Neural progenitor cell (in vitro differentiated cells): ENCODE data around the gene RAI14. TPM values are rescaled to one million over a fixed set of nuclear protein-coding genes. Genes with fewer than 3 reads are reported as not detected.
A peak's percentile ranks its signal among the peaks of the same experiment; 100 is the strongest.

Experiments used
- DNase-seq: peaks from one replicate; pipeline ENCODE4 v3.0.0-alpha.2; 2016; ENCODE audit warnings: low spot score
- H2AFZ ChIP-seq: fragments of 200-600 bp; sonication (generic); replicated peaks from 2 replicates; pipeline ENCODE4 v1.6.1; 2016; ENCODE audit warnings: antibody characterized with exemption
- H3F3A ChIP-seq: fragments of 200-600 bp; sonication (generic); 2 replicates; pipeline ENCODE4 v1.6.1; 2016; ENCODE audit warnings: antibody characterized with exemption, low read depth
- H3K27ac ChIP-seq: fragments of 200-600 bp; sonication (generic); 2 replicates; pipeline ENCODE4 v1.5.1; 2016; ENCODE audit warnings: mild to moderate bottlenecking
- H3K27me3 ChIP-seq: fragments of 200-600 bp; sonication (generic); 2 replicates; pipeline ENCODE4 v1.6.1; 2016; ENCODE audit warnings: mild to moderate bottlenecking, moderate library complexity
- H3K36me3 ChIP-seq: fragments of 200-600 bp; sonication (generic); 2 replicates; pipeline ENCODE4 v1.5.1; 2016
- H3K4me1 ChIP-seq: fragments of 200-600 bp; sonication (generic); 2 replicates; pipeline ENCODE4 v1.6.1; 2016; ENCODE audit warnings: mixed run types
- H3K4me2 ChIP-seq: fragments of 200-600 bp; sonication (generic); 2 replicates; pipeline ENCODE4 v1.6.1; 2016
- H3K4me3 ChIP-seq: fragments of 200-600 bp; sonication (generic); 2 replicates; pipeline ENCODE4 v1.5.1; 2016
- H3K79me2 ChIP-seq: fragments of 200-600 bp; sonication (generic); 2 replicates; pipeline ENCODE4 v1.6.1; 2016; ENCODE audit warnings: low read depth
- H3K9ac ChIP-seq: fragments of 200-600 bp; sonication (generic); 2 replicates; pipeline ENCODE4 v1.6.1; 2016
- H3K9me3 ChIP-seq: fragments of 200-600 bp; sonication (generic); 2 replicates; pipeline ENCODE4 v1.5.1; 2016; ENCODE audit warnings: low read depth
- H4K20me1 ChIP-seq: fragments of 200-600 bp; sonication (generic); 2 replicates; pipeline ENCODE4 v1.6.1; 2016; ENCODE audit warnings: low read depth
- H3K27ac Mint-ChIP-seq: 3 replicates; pipeline ENCODE4 v1.8.0; 2021; ENCODE audit warnings: mixed read lengths
- H3K27me3 Mint-ChIP-seq: 2 replicates; pipeline ENCODE4 v1.8.0; 2022; ENCODE audit warnings: low read depth, mild to moderate bottlenecking, inconsistent platforms, moderate library complexity, mixed read lengths; ENCODE audit not compliant: insufficient read depth
- H3K36me3 Mint-ChIP-seq: 3 replicates; pipeline ENCODE4 v1.8.0; 2021; ENCODE audit warnings: mixed read lengths
- H3K4me1 Mint-ChIP-seq: 3 replicates; pipeline ENCODE4 v1.8.0; 2021; ENCODE audit warnings: mixed read lengths
- H3K4me3 Mint-ChIP-seq: 3 replicates; pipeline ENCODE4 v1.8.0; 2021; ENCODE audit warnings: mild to moderate bottlenecking, moderate library complexity, mixed read lengths
- H3K9me3 Mint-ChIP-seq: 3 replicates; pipeline ENCODE4 v1.8.0; 2020; ENCODE audit warnings: mixed read lengths
- EZH2 ChIP-seq: fragments of 200-600 bp; sonication (generic); IDR thresholded peaks from 2 replicates; pipeline ENCODE4 v1.6.1; 2017; ENCODE audit warnings: antibody characterized with exemption, mild to moderate bottlenecking, moderate library complexity
- EZH2phosphoT487 ChIP-seq: fragments of 200-600 bp; sonication (generic); IDR thresholded peaks from 2 replicates; pipeline ENCODE4 v1.6.1; 2017; ENCODE audit warnings: antibody characterized with exemption
- total RNA-seq: library from RNA; depleted of rRNA; stranded (reverse); fragments of >200 nt; gene quantifications from 2 replicates; pipeline ENCODE4 v1.2.3, GENCODE V29; 2015; ENCODE audit warnings: low replicate concordance
- TF ChIP-seq, protein P1 (sequence below): fragments of 200-600 bp; sonication (generic); IDR thresholded peaks from 2 replicates; pipeline ENCODE4 v1.5.1; 2017; ENCODE audit warnings: antibody characterized with exemption, mild to moderate bottlenecking

Gene RAI14
- total RNA-seq, 1 donor from 2014 or later: 54.6 TPM

- Histone ChIP-seq H3K4me2 (no peak overlapping the region), H3K79me2 (no peaks in the 10 kb centered on the region), H3K9ac (no peak overlapping the region), H3K4me1 (peaks cover 5% of the 10 kb centered on the region), H3K27me3 (no peaks in the 10 kb centered on the region), H3F3A (peaks cover 17% of the 10 kb centered on the region), H2AFZ (no peak overlapping the region), H3K27ac (no peak overlapping the region), H4K20me1 (no peaks in the 10 kb centered on the region), H3K9me3 (no peaks in the 10 kb centered on the region), H3K4me3 (no peak overlapping the region), H3K36me3 (no peaks in the 10 kb centered on the region)
- TF ChIP-seq, protein P1, sequence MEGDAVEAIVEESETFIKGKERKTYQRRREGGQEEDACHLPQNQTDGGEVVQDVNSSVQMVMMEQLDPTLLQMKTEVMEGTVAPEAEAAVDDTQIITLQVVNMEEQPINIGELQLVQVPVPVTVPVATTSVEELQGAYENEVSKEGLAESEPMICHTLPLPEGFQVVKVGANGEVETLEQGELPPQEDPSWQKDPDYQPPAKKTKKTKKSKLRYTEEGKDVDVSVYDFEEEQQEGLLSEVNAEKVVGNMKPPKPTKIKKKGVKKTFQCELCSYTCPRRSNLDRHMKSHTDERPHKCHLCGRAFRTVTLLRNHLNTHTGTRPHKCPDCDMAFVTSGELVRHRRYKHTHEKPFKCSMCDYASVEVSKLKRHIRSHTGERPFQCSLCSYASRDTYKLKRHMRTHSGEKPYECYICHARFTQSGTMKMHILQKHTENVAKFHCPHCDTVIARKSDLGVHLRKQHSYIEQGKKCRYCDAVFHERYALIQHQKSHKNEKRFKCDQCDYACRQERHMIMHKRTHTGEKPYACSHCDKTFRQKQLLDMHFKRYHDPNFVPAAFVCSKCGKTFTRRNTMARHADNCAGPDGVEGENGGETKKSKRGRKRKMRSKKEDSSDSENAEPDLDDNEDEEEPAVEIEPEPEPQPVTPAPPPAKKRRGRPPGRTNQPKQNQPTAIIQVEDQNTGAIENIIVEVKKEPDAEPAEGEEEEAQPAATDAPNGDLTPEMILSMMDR: peak; percentile 14
- no peak for TF ChIP-seq EZH2phosphoT487
- no peaks in the 10 kb centered on the region for H3K9me3 Mint-ChIP-seq
- no peak overlapping the region for H3K4me3 Mint-ChIP-seq
- no peak overlapping the region for H3K27ac Mint-ChIP-seq
- peaks cover 12% of the 10 kb centered on the region for H3K36me3 Mint-ChIP-seq
- peaks cover 3% of the 10 kb centered on the region for H3K27me3 Mint-ChIP-seq
- no peak for DNase-seq
- peaks cover 21% of the 10 kb centered on the region for H3K4me1 Mint-ChIP-seq
Measured at GRCh38 chr5:34833976-34834793, 178.1 kb downstream of the RAI14 start.

- no peak overlapping the region for H3K4me2 ChIP-seq
- no peak for DNase-seq
- no peaks in the 10 kb centered on the region for H3K9me3 ChIP-seq
- no peaks in the 10 kb centered on the region for H3K79me2 ChIP-seq
- no peaks in the 10 kb centered on the region for H3K27me3 ChIP-seq
- H3K27ac Mint-ChIP-seq: no peak overlapping the region
- TF ChIP-seq EZH2phosphoT487 (no peak), EZH2 (no peak)
- TF ChIP-seq, protein P1: no peak
- no peak overlapping the region for H3K4me3 ChIP-seq
- H3K36me3 ChIP-seq: no peaks in the 10 kb centered on the region
- no peak overlapping the region for H3K4me3 Mint-ChIP-seq
- H3K4me1 ChIP-seq: peaks cover 5% of the 10 kb centered on the region
- peaks cover 2% of the 10 kb centered on the region for H3K27me3 Mint-ChIP-seq
- H2AFZ ChIP-seq: no peak overlapping the region
- H3K36me3 Mint-ChIP-seq: peaks cover 9% of the 10 kb centered on the region
- H3K27ac ChIP-seq: no peak overlapping the region
- H4K20me1 ChIP-seq: no peaks in the 10 kb centered on the region
- peaks cover 26% of the 10 kb centered on the region for H3K4me1 Mint-ChIP-seq
- H3K9me3 Mint-ChIP-seq: no peaks in the 10 kb centered on the region
- H3F3A ChIP-seq: peaks cover 23% of the 10 kb centered on the region
- no peak overlapping the region for H3K9ac ChIP-seq
Measured at GRCh38 chr5:34834794-34835089, 178.6 kb downstream of the RAI14 start.

DNA sequence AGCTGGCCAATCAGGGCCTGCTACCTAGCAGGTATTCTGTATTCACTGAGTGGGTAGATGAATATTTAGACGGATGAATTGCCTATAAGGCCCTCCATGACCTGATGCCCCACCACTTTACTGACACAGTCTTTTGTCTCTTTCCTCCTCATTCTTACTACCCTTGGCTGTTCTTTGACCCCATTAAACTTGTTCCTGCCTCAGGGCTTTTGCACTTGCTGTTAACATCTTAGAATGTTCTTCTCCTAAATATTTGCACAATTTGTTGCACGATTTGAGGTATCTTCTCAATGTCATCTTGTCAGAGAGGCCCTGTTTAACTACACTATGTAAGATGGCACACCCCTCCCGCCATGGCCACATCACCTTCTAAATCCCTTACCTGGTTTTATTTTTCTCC is 179.5 kb downstream of the RAI14 start:
- peaks cover 2% of the 10 kb centered on the region for H3K27me3 Mint-ChIP-seq
- DNase-seq: no peak
- peaks cover 29% of the 10 kb centered on the region for H3K4me1 Mint-ChIP-seq
- H3K4me3 ChIP-seq: no peak overlapping the region
- no peaks in the 10 kb centered on the region for H3K27me3 ChIP-seq
- H3K79me2 ChIP-seq: no peaks in the 10 kb centered on the region
- H3K36me3 Mint-ChIP-seq: peaks cover 5% of the 10 kb centered on the region
- no peaks in the 10 kb centered on the region for H3K36me3 ChIP-seq
- H3K4me2 ChIP-seq: no peak overlapping the region
- H4K20me1 ChIP-seq: no peaks in the 10 kb centered on the region
- no peaks in the 10 kb centered on the region for H3K9me3 Mint-ChIP-seq
- no peak overlapping the region for H3K27ac Mint-ChIP-seq
- H3K4me3 Mint-ChIP-seq: no peak overlapping the region
- no peak overlapping the region for H3K9ac ChIP-seq
- no peaks in the 10 kb centered on the region for H3K9me3 ChIP-seq
- H3K4me1 ChIP-seq: peaks cover 3% of the 10 kb centered on the region
- H3K27ac ChIP-seq: no peak overlapping the region
- TF ChIP-seq, protein P1: no peak
- TF ChIP-seq EZH2phosphoT487: no peak
- no peak for TF ChIP-seq EZH2
- no peak overlapping the region for H2AFZ ChIP-seq
- peaks cover 28% of the 10 kb centered on the region for H3F3A ChIP-seq
